HG02840 (cell line): ENCODE results near the gene TCF7L2.

Experiments used
- ATAC-seq: cut with Tn5 transposase; IDR thresholded peaks from one replicate; pipeline ENCODE4 v1.9.1; 2021; ENCODE audit warnings: mild to moderate bottlenecking, moderate library complexity, moderate number of reproducible peaks; ENCODE audit not compliant: unreplicated experiment, low FRiP score

TCF7L2 gene

GRCh38 chr10:112949875-112950507 is at the start of gene TCF7L2:
TCF7L2 (plus strand) TSS chr10:112950247; CDS start chr10:112950757, 510 bp downstream.
- ATAC-seq = no peak

- no peak for ATAC-seq
Measured at GRCh38 chr10:112902730-112903129, 47.3 kb upstream of the TCF7L2 start.

DNA sequence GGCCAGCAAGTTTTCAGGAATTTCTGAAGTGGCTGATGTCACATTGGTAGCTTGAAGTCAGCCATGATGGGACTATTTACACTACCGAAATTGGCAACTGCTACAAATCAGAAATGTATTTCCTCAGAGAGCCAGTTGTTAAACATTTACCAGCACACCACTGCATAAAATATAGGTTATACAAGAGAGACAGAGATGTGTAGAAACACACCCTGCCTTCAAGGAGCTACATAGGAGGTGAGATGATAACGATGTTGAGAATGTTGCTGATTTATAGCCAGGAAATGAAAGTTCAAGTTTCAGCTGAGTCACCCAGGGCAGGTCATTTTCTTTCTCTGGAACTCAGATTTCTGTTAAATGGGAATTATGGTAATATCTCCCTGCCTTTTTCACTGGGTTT is 46.0 kb upstream of the TCF7L2 start:
- ATAC-seq = no peak

- no peak for ATAC-seq
Measured at GRCh38 chr10:112906945-112907344, 43.1 kb upstream of the TCF7L2 start.

DNA sequence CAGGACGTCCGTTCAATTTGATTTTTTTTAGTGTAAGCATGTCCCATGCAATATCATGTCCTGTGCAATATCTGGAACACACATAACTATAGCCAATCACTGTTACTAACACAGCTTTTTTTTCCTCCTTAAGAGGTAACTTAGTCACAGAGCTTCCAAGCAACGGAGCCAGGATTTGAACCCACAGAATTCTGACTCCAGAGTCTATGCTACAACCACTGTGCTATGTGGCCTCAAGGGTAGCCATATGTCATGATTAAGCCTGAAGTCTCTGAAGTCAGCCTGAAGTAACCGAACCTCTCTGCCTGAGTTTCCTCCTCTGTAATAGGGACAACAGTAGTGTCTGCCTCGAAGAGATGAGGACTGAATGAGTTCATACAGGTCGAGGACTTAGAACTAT is 42.2 kb upstream of the TCF7L2 start:
- ATAC-seq = no peak

- ATAC-seq = no peak
Measured at GRCh38 chr10:112911206-112911605, 38.8 kb upstream of the TCF7L2 start.

GRCh38 chr10:112912410-112912928 is 37.6 kb upstream of the TCF7L2 start:
- no peak for ATAC-seq

- ATAC-seq = no peak
Measured at GRCh38 chr10:112913255-112913654, 36.8 kb upstream of the TCF7L2 start.

GRCh38 chr10:112913661-112914287 is 36.3 kb upstream of the TCF7L2 start:
- no peak for ATAC-seq

DNA sequence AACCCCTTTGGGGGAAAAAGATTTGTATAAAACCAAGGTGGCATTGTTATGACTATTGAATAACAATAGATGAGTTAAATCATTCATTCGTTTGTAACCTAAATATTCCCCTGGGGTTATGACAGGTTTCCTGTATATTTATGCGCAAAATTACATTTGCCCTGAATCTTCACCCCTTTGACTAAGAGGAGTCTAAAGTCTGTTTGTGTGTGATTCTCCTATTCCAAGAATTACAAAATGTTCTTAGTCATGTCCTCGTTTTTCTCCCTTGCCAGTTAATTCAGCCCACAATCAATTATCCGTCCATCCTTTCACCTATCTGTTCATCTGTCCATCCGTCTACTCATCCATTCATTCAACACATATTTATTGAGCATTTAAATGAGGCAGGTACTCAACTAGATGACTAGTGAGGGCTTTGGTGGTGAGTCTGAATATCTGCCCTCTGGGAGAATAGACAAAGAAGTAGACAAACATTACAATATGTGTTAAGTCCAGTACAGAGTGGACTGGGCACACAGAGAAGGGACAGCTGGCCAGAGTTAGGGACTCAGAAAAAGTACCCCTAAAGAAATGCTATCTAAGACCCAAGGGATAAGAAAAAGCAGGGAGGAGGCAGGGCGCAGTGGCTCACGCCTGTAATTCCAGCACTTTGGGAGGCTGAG is 35.6 kb upstream of the TCF7L2 start:
- ATAC-seq = no peak

- no peak for ATAC-seq
Measured at GRCh38 chr10:112915590-112916572, 34.2 kb upstream of the TCF7L2 start.

DNA sequence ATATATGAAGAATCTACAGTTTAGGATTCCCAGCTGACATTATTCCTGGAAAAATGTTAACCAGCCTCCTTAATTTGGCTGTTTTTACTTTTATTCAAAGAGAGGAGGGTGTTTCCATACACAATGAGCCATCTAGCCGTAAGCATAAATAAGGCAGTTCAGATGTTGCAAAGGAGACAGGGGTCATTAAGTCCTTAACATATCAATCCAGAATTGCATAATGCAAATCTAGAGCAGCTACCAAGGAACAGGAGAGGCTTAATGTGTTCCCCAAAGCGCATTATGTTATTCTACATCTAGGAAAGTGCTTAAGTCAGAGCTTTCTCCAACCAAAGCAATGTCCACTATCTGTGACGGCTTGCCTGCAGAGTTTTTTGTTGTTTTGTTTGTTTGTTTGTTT is 32.4 kb upstream of the TCF7L2 start:
- no peak for ATAC-seq

DNA sequence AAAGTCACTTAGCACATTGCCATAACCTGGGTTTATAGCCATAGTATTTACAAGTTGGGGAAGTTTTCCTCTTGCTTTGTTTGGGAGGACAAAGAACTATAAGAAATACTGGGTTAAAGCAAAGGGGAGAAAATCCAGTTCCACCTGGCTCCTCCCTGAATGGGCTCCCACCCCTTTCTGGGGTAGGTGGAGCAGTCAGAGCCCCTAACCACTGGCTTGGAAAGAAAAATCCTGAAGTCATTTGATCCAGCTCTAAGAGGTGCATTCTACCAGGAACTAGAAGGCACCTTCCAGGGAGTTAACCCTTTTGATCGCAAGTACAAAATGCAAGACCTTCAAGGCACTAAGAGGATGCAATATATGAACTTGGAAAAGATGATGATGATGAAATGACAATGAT is 31.3 kb upstream of the TCF7L2 start:
- no peak for ATAC-seq

GRCh38 chr10:112919721-112920120 is 30.3 kb upstream of the TCF7L2 start:
- ATAC-seq = no peak

DNA sequence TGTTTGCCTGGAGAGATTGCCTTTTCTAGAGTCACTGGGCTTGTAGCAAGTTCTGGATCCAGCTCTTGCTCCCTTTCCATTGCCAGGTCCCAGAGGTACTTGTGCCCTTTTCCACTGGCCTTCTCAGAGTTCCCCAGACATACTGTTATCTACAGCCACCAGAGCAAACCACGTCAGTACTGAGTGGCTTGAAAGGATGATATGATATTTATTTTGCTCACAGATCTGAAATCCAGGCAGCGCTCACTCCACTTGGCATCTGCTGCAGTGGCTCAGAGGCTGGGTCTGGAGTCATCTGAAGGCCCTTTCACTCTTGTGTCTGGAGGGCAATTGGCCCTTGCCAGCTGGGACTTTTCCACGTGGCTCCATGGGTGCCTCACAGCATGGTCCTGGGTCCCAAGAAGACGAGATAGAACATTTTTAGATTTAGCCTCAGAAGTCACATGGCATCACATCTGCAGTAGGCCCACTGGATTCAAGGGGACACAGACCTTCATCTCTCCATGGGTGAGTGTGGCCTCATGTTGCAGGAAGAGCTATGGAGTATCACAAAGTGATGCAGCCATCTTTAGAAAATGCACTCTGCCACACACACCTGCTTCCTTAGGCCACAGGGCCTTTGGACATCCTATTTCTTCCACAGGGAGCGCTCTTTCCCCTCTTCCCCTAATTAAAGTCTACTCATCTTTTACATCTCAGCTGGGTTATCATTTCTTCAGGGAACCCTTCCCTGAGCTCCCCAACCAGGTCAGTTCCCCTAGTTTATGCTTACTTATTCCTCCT is 22.9 kb upstream of the TCF7L2 start:
- ATAC-seq = no peak

DNA sequence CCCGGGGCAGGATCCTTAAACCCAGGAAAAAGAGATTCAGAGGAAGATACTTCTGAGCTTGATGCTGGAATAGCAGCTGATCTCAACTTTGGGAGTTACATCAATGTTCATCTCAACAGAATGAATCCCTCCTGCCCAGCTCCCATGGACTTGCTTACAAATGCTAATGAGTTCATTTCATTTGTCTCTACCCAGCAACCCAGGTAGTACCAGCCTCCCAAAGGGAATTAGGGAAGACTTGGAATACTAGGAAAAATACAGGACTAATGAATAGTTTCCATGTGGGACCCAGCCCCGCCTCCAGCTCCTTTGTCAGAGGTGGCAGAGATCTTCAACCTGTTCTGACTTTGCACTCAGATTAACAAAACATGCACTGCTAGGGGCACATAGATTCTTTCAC is 22.1 kb upstream of the TCF7L2 start:
- no peak for ATAC-seq

DNA sequence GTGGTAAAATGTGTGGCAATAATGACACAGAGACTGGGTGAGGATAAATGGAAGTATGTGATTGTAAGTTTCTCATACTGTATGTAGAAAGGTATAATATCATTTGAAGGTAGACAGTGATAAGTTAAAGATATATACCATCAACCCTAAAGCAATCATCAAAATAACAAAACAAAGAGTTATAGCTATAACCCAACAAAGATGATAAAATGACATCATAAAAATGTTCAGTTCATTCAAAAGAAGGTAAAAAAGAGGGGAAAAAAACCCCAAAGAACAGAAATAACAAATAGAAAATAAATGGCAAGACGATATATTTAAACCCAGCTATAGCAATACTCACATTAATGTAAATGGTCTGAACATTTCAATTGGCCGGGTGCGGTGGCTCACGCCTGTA is 17.4 kb upstream of the TCF7L2 start:
- no peak for ATAC-seq

DNA sequence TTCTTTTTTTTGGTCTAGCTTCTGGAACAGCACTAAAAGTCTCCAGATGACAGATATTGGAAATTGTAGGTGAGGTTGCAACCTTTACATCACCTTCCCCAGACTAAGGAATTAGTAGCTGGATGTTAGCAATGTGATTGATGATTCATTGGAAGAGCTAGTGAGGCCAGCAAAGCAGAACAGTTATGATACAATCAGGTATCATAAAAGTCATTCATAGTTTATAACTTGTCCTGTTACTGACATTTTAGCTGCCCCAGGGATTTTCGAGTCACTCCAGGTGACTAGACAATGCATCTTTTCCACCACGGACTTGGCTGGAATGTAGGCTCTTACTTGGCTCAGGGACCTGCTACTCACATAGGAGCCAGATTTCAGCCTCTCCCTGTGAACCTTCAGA is 15.9 kb upstream of the TCF7L2 start:
- no peak for ATAC-seq

DNA sequence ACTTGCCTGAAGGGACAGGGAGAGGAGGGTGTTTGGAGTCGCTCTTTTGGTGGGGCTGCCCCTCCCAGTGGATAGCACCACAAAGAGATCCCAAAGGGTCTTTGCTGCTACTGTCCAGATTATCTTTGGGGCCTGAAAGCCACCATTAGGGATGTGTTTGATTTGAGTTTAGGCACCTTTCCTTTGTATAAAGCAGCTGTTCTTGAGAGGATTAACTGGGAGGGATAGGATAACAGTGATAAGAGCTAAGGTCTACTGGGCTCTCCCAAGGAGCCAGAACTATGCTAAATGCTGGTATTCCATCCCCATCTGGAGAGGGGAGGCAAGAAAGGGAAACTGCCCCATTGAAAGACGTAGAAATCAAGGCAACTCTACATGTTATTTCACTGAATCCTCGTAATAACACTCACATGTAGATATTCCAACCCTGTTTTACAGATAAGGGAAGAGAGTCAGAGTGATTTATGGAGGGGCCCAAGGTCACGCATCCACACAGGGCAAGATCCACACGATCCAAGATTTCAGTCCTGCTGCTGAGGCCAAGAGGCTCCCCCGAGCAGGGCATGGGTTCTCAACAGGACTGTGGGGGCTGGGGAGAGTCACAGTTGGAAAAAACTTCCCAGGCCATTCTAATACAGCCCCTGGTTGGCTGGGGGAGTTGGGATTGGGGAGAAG is 11.1 kb upstream of the TCF7L2 start:
- ATAC-seq = no peak
